ENCODE results near the gene ZC3H4.

- TF ChIP-seq CTCF (conservative IDR thresholded peaks at IDR 0.05) (no peak), ZFX (IDR thresholded peaks at IDR 0.05) (no peak)
Measured at GRCh38 chr19:47058621-47059022, 55.0 kb downstream of the ZC3H4 start.

All from C4-2B (cell line).